Measurements from ENCODE around the gene TRPM3.

DNA sequence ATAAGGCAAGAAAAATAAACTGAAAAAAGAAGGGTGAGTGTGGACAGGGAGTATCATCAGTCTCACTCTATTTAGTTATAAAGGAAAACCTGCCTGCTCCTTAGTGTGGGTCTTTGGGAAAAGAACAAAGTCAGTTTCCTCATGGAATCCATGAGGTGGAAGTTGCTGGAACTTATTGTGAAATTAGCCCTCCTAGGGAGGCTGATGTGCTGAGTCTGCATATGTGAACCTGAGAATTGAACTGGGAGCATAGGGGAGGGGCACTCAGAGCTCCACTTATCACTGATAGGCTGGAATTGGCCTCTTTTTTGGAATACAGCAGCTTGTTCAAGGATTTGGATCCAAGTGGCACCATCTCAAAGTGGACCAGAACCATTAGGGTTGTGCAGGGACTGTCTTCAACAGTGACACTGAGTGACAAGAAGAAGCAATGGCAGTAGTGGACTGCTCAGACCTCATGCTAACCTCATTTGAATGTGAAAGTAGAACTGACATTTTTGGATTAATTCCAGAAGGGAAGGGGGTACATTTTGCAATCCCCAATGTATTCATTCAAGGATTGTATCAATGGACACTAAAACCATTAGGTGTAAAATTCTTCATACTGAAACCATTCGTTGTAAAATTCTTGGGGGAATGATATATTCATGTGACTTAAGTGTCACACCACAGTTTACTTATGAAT lies 603.4 kb downstream of the TRPM3 start:
- no peak for TF ChIP-seq EZH2 (IDR thresholded peaks at IDR 0.05; ENCODE audit: borderline replicate concordance, insufficient read depth, low read depth, low read length, poor library complexity, severe bottlenecking)
- TF ChIP-seq, protein P1, sequence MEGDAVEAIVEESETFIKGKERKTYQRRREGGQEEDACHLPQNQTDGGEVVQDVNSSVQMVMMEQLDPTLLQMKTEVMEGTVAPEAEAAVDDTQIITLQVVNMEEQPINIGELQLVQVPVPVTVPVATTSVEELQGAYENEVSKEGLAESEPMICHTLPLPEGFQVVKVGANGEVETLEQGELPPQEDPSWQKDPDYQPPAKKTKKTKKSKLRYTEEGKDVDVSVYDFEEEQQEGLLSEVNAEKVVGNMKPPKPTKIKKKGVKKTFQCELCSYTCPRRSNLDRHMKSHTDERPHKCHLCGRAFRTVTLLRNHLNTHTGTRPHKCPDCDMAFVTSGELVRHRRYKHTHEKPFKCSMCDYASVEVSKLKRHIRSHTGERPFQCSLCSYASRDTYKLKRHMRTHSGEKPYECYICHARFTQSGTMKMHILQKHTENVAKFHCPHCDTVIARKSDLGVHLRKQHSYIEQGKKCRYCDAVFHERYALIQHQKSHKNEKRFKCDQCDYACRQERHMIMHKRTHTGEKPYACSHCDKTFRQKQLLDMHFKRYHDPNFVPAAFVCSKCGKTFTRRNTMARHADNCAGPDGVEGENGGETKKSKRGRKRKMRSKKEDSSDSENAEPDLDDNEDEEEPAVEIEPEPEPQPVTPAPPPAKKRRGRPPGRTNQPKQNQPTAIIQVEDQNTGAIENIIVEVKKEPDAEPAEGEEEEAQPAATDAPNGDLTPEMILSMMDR (IDR thresholded peaks at IDR 0.05) = no peak
